Colonic mucosa (tissue), 4 donors: ENCODE results near the gene TNPO1. TPM values are rescaled to one million over a fixed set of nuclear protein-coding genes. Genes with fewer than 3 reads are reported as not detected.

ENCODE experiments used
- DNase-seq: peaks from one replicate; pipeline ENCODE4 v3.0.0-alpha.2; 2020
- H3K27ac ChIP-seq: fragments of 200-600 bp; one replicate; pipeline ENCODE4 v1.8.0; 2021
- H3K27me3 ChIP-seq: fragments of 200-600 bp; one replicate; pipeline ENCODE4 v1.8.0; 2021
- H3K36me3 ChIP-seq: fragments of 200-600 bp; one replicate; pipeline ENCODE4 v1.8.0; 2021
- H3K4me1 ChIP-seq: fragments of 200-600 bp; one replicate; pipeline ENCODE4 v1.8.0; 2021; ENCODE audit warnings: mild to moderate bottlenecking
- H3K4me3 ChIP-seq: fragments of 200-600 bp; one replicate; pipeline ENCODE4 v1.8.0; 2021
- H3K9ac ChIP-seq, 2 donors: one replicate each; pipeline ENCODE4 v1.7.0; 2013; ENCODE audit warnings: control low read depth in 2 of 2, low read depth in 2 of 2, low read length in 2 of 2
- H3K9me3 ChIP-seq: fragments of 200-600 bp; one replicate; pipeline ENCODE4 v1.8.0; 2021
- intact Hi-C: fragments of 100-400 bp; cut with DNase I; formaldehyde crosslinking; loops from one replicate; pipeline ENCODE4 v1.14.1; 2022
- total RNA-seq, 2 donors: library from RNA; stranded (reverse); fragmentation: NEBNext Ultra II Directional in 1 of 2; extraction: Animal tissue kit (Norgen Biotek cat#: 25700) in 1 of 2; gene quantifications; one replicate each; pipeline ENCODE4 v1.2.1, GENCODE V29; 2021
- TF ChIP-seq, protein P1 (sequence below): fragments of 200-600 bp; IDR thresholded peaks from one replicate; pipeline ENCODE4 v1.8.0; 2022; ENCODE audit warnings: antibody characterized with exemption, mild to moderate bottlenecking
- donor health status: healthy.
- donor health status: DM: no; HTN: no; CAD: no.
- donor health status: DM: no; HTN: no; CAD: no.

Gene TNPO1
- total RNA-seq, 2 donors from 2014 or later = 78.0 to 89.9 TPM

DNA sequence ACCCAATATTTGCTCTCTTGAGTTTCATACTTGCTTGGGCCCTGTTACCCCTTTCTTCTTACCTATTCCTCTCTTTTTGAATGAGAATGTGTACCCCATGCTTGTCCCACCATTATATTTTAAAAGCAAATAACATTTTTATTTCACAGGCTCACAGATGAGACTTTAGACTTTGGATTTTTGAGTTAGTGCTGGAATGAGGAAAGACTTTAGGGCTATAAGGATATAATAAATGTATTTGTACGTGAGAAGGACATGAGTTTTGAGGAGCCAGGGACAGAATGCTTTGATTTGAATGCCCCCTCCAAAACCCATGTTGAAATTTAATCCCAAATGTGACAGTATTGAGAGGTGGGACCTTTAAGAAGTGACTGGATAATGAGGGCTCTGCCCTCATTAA lies 33.1 kb upstream of the TNPO1 start:
- Histone ChIP-seq H3K27ac (no peak overlapping the region), H3K27me3 (no peaks in the 10 kb centered on the region), H3K9ac (no peak overlapping the region), H3K9me3 (no peaks in the 10 kb centered on the region), H3K36me3 (no peaks in the 10 kb centered on the region), H3K4me1 (no peaks in the 10 kb centered on the region), H3K4me3 (no peak overlapping the region)
- no peak for DNase-seq
- intact Hi-C loops = no loop called here
- TF ChIP-seq, protein P1, sequence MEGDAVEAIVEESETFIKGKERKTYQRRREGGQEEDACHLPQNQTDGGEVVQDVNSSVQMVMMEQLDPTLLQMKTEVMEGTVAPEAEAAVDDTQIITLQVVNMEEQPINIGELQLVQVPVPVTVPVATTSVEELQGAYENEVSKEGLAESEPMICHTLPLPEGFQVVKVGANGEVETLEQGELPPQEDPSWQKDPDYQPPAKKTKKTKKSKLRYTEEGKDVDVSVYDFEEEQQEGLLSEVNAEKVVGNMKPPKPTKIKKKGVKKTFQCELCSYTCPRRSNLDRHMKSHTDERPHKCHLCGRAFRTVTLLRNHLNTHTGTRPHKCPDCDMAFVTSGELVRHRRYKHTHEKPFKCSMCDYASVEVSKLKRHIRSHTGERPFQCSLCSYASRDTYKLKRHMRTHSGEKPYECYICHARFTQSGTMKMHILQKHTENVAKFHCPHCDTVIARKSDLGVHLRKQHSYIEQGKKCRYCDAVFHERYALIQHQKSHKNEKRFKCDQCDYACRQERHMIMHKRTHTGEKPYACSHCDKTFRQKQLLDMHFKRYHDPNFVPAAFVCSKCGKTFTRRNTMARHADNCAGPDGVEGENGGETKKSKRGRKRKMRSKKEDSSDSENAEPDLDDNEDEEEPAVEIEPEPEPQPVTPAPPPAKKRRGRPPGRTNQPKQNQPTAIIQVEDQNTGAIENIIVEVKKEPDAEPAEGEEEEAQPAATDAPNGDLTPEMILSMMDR = no peak

DNA sequence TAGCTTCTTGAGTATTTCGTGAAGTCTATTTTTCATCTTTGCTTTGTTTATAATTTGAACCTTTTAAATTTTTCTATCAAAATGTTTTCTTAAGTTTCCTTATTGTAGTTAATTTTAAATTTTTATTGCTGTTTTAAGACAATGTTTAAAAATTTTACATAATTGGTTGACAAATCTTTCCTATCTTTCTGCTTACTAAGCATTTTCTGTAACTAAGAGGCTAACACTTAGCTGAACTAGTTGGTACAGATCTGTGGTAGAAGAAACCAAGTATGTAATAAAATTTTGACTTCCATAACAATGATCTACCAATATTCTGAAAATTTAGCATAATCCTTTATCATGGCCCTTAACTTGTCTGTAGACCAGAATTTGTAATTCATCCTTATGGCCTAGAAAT lies 32.3 kb upstream of the TNPO1 start:
- no peak overlapping the region for H3K27ac ChIP-seq
- intact Hi-C loops = no loop called here
- H3K9me3 ChIP-seq = no peaks in the 10 kb centered on the region
- no peak for DNase-seq
- H3K36me3 ChIP-seq = no peaks in the 10 kb centered on the region
- H3K27me3 ChIP-seq = no peaks in the 10 kb centered on the region
- no peak overlapping the region for H3K9ac ChIP-seq
- no peak overlapping the region for H3K4me3 ChIP-seq
- TF ChIP-seq, protein P1 = no peak
- no peaks in the 10 kb centered on the region for H3K4me1 ChIP-seq

DNA sequence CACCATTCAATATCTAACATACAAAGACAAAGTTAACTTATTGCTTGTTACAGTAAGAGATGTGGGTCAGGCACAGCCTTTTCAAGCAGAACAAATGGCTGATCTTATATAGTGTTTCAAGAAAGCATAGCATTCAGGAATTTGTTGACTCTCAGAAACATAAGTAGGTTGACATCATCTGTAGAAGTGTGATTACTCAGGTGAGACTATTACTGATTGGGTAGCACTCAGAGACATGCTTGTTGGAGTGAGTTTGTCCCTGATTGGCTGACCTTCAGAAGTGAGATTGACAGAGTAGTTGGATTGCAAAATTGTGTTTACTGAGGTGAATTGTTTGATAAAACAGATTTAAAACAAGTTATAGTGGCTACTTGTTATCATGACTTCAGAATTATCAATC lies 30.7 kb upstream of the TNPO1 start:
- Histone ChIP-seq H3K4me3 (no peak overlapping the region), H3K9me3 (no peaks in the 10 kb centered on the region), H3K27ac (no peak overlapping the region), H3K9ac (no peak overlapping the region), H3K36me3 (no peaks in the 10 kb centered on the region), H3K27me3 (no peaks in the 10 kb centered on the region), H3K4me1 (no peaks in the 10 kb centered on the region)
- TF ChIP-seq, protein P1 = no peak
- DNase-seq = no peak
- intact Hi-C loops = no loop called here

DNA sequence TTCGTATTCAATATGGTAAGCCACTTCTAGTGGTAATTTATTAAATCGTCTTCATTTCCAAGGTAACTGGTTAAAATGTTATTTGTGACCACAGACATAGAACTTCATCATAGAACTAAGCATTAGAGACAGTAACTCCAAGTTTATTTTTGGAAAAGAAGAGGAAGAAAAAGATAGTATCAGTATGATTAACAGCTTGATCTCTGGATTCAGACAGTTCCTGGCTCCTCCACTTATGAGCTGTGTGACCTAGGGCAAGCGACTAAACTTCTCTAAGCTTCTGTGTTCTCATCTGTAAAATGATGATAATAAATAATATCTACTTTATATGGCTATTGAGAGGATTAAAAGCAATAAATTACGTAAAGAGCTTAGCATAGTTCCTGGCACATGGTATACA lies 29.8 kb upstream of the TNPO1 start:
- H3K36me3 ChIP-seq = no peaks in the 10 kb centered on the region
- H3K9me3 ChIP-seq = no peaks in the 10 kb centered on the region
- H3K4me3 ChIP-seq = no peak overlapping the region
- no peaks in the 10 kb centered on the region for H3K27me3 ChIP-seq
- no peaks in the 10 kb centered on the region for H3K4me1 ChIP-seq
- intact Hi-C loops = no loop called here
- H3K9ac ChIP-seq = no peak overlapping the region
- H3K27ac ChIP-seq = no peak overlapping the region
- no peak for DNase-seq
- TF ChIP-seq, protein P1 = no peak

DNA sequence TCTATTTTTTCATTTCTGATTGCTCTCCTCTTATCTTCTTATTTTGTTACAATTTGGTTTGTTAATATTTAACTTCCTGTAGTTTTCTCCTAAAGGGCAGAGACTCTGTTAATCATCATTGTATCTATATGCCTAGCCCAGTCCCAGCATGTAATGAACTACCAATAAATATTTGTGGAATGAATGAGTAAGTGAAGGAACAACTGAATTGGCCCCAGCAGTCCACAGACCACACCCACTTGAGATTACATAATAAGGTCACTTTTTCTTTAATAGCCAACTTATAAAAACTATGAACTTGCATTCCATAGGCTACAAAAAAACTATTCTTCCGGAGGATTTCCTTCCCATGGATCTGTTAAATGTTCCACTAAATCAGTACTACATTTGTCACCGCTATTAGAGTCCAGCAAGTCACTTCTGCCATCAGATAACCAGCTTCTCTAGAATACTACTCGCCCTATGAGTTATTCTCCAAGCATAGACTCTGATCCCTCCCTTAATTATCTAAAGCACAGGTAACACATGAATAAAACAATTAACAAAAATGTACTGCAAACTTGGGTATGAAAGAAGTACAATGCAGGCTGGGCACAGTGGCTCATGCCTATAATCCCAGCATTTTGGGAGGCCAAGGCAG lies 27.5 kb upstream of the TNPO1 start:
- Histone ChIP-seq H3K4me3 (no peak overlapping the region), H3K4me1 (no peaks in the 10 kb centered on the region), H3K36me3 (no peaks in the 10 kb centered on the region), H3K27me3 (no peaks in the 10 kb centered on the region), H3K9ac (no peak overlapping the region), H3K27ac (no peak overlapping the region), H3K9me3 (no peaks in the 10 kb centered on the region)
- intact Hi-C loops = no loop called here
- DNase-seq = no peak
- TF ChIP-seq, protein P1 = no peak
